Measurements from ENCODE around the gene CCDC9B.

Gene CCDC9B

GRCh38 chr15:40331026-40331425 lies 9.7 kb downstream of the CCDC9B start:
- no peak for DNase-seq

GRCh38 chr15:40330368-40330836 lies 10.3 kb downstream of the CCDC9B start:
- peak in 24 of 51 donors; percentile 14 to 78 (median 36) for DNase-seq

DNA sequence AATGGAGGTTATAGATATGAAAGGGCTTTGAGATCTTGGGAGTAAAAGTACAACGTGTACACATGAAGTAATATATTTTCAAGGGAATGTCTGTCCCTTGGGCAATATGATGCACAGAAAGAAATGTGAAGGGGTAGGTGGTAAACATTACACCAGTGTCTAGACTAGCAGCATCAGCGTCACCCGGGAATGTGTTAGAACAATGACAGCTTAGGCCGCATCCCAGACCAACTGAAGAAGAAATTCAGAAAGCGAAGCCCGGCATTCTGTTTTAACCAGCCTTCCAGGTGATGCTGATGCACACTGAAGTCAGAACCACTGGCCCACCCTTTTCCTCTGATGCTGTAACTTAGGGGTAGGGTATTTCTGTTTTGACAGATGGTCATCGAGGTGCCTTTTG lies 10.9 kb downstream of the CCDC9B start:
- DNase-seq: no peak

GRCh38 chr15:40328751-40329150 lies 12.0 kb downstream of the CCDC9B start:
- DNase-seq: no peak

GRCh38 chr15:40328176-40328575 lies 12.6 kb downstream of the CCDC9B start:
- DNase-seq: no peak

- DNase-seq: peak in 1 of 51 donors; percentile 16
Observed at GRCh38 chr15:40327457-40327856, 13.3 kb downstream of the CCDC9B start.

DNA sequence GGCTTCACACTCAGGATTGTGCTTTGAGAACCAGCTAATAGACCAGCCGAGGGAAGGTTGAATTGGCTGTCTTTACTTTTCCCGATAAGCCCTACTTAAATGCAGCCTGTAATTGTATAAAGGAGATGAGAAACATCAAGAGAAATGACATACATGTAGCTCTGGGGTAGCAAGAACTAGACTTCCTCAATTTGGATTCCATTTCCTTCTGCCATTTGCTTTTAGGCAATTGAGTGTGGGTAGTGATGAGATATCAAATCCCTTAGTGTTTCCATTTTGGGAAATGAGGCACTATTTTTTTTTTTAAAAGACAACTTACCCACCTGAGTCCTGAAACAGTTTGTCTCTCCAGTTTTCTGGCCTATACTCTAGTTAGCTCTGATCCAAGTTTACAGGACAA lies 15.0 kb downstream of the CCDC9B start:
- no peak for DNase-seq

DNA sequence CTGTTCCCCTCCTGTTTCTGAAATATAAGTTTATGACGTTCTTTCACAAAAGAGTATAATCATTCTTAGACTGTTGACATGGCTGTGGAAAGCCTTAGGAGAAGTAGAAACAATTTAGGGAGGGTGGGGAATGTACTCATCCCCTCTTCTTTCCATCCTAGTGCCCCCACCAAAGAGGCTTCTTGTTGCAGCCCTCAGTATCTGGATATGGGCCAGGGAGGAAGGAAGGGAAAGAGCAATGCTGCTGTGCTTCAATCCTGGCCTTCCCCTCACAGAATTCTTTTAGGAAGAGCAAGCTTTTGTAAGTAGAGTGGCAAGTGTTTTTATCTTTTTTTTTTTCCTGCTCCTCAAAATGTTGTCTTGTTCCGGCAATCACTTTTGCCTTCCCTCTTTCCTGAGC lies 15.6 kb downstream of the CCDC9B start:
- no peak for DNase-seq

DNA sequence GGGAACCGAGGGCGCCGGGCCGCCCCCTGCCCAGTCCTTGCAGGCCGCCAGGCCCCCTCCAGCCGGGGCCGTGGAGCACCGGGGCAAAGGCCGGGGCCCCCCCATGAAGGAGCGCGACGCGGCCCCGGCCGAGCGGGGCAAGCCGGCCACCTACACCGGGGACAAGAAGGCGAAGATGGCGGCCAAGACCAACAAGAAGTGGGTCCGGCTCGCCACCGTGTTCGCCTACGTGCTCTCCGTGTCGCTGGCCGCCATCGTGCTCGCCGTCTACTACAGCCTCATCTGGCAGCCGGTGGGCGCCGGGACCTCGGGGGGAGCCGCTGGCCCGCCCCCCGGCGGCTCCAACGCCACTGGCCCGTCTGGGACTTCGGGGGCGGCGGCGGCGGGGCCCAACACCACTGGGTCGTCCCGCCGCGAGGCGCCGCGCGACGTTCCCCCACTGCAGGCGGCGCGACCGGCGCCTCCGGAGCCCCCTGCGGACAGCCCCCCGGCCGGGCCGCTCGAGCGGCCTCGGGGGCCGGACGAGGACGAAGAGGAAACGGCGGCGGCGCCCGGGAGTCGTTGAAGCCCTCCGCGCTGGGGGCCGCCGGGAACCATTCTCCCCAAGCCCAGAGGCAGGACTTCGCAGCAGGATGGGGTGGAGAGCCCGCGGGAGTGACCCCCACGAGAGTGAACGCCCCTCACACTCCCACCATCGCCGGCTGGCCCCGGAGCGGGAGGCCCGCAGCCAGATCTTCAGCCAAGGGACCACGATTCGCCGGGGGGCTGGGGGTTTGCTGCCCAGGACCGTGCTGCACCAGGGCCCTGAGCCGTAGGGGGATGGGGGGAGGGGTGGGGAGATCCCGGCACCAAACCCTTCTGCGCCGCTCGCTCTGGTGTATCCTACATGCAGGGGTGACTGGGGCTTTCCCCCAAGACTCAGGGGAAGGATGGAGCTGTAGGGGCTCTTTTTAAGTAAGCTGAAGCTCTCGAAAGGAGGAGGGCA lies 16.5 kb downstream of the CCDC9B start:
- DNase-seq: peak in 6 of 51 donors; percentile 16 to 44 (median 22)

- peak in 49 of 51 donors; percentile 37 to 90 (median 79) for DNase-seq
Observed at GRCh38 chr15:40323239-40323952, 17.3 kb downstream of the CCDC9B start, which contains the start of gene INAFM2. Gene INAFM2, plus strand, starts transcription at chr15:40323692. Its CDS starts 364 bp downstream, at chr15:40324056.

DNA sequence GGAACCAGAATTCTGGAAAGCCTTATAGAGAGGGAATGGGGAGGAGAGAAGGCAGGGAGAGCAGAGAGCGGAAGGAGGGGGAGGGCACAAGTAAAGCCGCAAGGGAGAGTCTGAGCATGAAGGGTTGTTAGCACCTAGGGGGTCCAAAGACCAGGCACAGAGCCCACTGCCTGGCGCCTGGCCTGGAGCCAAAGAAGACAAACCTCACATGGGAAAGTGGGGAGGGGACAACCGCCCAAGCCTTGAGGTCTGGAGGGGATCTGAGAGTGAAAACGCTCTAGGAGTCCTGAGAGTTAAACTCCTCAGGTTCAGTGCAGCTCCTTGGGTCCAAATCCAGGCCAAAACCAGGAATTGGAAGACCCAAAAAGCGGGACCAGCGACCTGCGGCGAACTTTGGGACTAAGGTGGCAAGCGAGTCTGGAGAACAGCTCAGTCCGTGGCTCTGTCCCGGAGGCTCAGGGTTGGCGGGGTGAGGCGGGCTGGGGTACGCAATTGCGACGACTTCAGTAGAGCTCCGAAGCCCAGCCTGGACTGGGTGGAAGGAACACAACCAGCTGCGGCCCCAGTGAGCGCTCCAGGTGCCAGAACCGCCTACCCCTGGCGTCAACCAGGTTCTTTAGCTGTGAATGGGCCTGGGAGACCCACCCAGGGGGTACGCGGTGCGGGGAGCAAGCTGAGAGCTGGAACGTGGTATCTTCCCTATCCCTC lies 18.1 kb downstream of the CCDC9B start:
- DNase-seq: no peak

- peak in 21 of 51 donors; percentile 11 to 80 (median 41) for DNase-seq
Observed at GRCh38 chr15:40320931-40321371, 19.8 kb downstream of the CCDC9B start.

DNA sequence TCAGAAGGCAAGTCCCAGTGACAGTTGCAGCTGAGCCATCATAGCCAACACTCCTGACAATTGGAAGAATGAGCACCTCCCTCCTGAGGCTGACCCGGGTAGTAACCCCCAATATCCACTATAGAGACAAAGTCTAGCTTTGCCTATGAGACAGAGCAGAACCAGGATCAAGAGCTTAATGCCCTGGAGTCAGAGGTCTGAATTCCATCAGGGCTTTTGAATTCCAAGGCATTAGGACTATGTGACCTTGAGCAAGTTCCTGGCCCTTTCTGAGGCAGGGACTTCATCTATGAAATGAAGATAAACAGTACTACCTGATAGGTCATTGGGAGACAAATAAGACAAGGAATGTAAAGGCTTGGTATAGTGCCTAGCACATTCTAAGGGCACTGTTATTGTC lies 20.3 kb downstream of the CCDC9B start:
- no peak for DNase-seq

DNA sequence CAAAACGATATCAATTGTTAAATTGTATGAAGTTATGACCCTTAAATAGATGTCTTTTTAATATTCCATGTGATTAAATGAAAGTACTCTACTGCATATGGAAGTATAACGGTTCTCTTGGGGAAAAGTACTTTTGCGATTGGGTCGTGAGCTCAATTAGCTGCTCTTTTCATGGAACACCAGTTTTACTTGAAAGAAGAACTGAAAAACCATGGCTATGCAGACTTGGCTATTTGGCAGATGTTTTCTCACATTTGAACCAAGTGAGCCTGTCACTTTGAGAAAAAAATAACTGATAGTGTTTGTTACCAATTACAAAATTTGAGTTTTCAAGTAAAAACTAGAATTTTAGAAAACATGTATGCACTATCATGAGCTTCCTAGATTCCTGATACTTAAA lies 23.2 kb downstream of the CCDC9B start:
- DNase-seq: no peak

DNA sequence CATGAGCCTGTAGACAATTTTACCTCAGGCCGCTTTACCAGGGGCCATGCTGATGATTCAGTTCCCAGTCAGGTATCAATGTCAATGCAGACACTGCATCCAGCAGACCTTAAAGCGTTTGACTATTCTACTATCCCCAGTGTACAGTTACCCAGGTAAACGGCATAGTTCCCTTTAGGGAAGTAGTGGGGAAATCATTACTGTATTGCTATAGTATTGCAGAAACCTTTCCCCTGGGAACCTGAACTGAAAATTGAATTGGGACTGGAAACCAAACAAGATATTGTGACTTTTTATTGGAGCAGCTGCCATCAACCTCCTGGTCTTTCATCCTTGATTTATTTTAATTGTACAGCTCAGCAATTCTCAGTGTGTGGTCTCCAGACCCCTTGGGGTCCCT lies 23.8 kb downstream of the CCDC9B start:
- no peak for DNase-seq

DNA sequence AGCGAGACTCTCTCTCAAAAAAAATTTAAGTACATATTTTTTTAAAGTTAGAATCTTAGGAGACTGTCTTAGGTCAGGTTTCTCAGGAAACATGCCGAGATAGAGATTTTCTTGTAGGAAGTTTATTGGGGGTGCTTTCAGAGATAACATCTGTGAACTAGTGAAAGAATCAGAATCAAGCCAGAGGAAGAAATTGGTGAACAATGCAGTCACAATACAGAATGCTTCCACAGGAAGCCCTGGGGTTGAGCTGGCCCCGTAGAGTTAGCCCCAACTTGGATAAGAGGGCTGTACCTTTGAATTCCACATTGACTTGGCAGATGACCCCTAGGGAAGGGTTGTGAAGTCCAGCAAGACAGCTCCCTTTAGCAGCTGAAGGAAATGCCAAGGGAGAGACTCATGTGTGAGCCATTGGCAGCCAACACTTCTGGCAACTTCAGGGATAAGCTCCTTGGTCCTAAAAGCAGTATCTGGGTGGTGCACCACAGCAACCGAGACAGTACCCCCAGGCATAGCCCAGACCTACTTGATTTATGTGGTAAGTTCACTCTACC lies 25.9 kb downstream of the CCDC9B start:
- DNase-seq: no peak

DNA sequence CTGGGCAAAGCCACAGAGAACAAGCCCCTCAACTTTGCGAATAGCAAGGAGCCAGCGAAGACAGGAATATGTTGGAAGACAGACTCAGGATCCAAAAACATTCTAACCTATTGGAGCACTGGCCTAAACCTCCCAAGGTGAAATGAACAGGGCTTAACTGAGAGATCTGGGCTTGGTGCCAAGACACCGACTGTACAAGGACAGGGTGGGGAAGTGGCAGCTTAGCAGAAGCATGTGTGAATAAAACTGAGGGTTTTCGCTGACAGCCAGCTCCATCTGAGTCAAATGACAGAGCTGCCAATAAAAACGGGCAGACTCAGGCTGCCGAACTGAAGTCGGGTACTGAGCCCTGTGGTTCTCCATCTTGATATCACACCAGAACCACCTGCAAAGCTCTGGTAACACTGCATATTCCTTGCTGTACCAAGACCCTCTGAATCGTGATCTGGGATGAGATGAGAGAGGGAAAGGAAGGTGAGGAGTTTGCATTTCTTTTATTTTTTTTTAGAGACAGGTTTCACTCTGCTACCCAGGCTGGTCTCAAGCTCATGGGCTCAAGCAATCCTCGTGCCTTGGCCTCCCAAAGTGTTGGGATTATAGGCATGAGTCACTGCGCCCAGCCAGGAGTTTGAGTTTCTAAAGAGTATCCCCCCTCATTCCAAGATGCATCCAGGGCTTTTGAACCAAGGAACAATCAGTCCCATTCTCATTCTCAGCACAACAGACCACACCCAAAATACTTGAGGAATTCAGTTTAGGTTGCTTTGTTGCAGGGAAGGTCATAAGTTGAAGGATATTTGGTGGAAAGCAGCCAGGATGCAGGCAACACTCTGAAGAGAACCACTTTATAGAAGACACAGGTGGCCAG lies 27.0 kb downstream of the CCDC9B start:
- DNase-seq: peak in 15 of 51 donors; percentile 14 to 41 (median 24)

- DNase-seq: no peak
Observed at GRCh38 chr15:40312370-40313158, 28.2 kb downstream of the CCDC9B start.

DNA sequence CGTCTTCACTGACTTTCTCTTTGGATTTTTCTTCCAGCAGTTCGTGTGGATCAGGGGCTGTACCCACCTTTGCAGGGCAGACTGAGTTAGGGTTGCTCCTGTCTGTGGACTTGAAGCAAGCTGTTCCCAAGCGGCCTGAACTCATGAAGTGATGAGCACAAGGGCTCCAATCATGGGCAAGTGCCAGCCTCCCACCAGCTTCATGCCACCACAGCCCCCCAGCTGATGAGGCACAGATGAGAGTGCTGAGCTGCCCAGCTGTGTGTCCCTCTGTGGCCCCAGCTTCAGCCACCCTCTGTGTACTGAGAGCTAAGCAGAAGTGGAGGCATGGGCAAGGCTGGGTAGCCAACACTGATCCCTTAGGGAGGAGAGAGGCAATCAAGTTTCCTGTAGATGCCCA lies 29.7 kb downstream of the CCDC9B start:
- no peak for DNase-seq

Measured in hypothalamus (tissue), 51 donors.